PC-3 (cell line): Measurements from ENCODE around the gene XAF1.

Source experiments
- CTCF ChIP-seq: fragments of 300-600 bp; sonication (generic); conservative IDR thresholded peaks from 2 replicates; pipeline ENCODE4 v1.5.1; 2017; ENCODE audit warnings: antibody characterized with exemption, low read depth, mild to moderate bottlenecking, low read length
- EZH2 ChIP-seq: fragments of 300-600 bp; sonication (generic); IDR thresholded peaks from one replicate; pipeline ENCODE4 v1.6.1; 2017; ENCODE audit warnings: antibody characterized with exemption, mild to moderate bottlenecking, low read length; ENCODE audit not compliant: unreplicated experiment
- EZH2phosphoT487 ChIP-seq: fragments of 300-600 bp; sonication (generic); IDR thresholded peaks from 2 replicates; pipeline ENCODE4 v1.6.1; 2018; ENCODE audit warnings: mild to moderate bottlenecking, antibody characterized with exemption, low read length, borderline replicate concordance

GRCh38 chr17:6755731-6756184 lies at the start of gene XAF1:
- no peak for TF ChIP-seq EZH2phosphoT487
- no peak for TF ChIP-seq CTCF
- TF ChIP-seq EZH2, result no peak
